ENCODE data around the gene FAM111B. TPM values are rescaled to one million over a fixed set of nuclear protein-coding genes. Genes with fewer than 3 reads are reported as not detected.

The FAM111B gene
- total RNA-seq, 1 experiment from 2014 or later = 50.1 TPM

DNA sequence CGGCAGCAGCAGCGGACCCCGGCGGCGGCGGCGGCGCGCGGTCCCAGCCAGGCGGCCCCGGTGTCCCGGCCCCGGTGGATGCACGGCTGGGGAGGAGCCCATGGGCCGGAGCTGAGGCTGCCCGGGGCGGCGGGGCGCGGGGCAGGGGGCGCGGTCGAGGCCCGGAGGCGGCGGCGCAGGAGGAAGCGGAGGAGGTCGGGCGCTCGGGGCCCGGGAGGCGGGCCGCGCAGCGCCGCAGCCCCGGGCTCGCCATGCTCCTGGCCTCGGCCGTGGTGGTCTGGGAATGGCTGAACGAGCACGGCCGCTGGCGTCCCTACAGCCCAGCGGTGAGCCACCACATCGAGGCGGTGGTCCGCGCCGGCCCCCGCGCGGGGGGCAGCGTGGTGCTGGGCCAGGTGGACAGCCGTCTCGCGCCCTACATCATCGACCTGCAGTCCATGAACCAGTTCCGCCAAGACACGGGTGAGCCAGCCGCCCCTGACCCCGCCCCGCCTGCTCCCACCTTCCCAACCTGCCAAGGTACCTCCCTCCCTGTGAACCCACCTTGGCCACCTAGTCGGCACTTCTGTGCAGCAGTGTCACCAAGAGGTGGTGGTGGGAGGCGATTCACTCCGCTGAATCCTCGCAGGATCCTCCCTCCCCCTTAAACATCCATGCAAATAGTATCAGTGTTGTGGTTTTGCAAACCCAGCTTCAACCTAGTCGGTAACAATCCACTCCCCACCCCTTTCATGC lies 65.5 kb downstream of the FAM111B start:
- no peak overlapping the region for H3K27ac ChIP-seq (ENCODE audit: low read depth, low read length, poor library complexity, severe bottlenecking)
- ChIA-PET POLR2A (ENCODE audit: low non-redundant PET) (interaction anchor here (0.7 kb wide), 1 partner anchor 308 kb away, joined by 3 read pairs; no protein-coding TSS in a partner anchor), CTCF (interaction anchor here (0.8 to 2.9 kb wide), 9 partner anchors 14 to 508 kb away, joined by 3 to 35 read pairs (median 8); partner anchors contain the start of gene OR5A2)
- BruUV-seq (replicated peaks) = no TSS peak
- H3K36me3 ChIP-seq (ENCODE audit: insufficient read depth, low read length, poor library complexity, severe bottlenecking) = no peaks in the 10 kb centered on the region
- H3K27me3 ChIP-seq (replicated peaks; ENCODE audit: insufficient read depth, low read depth, low read length, poor library complexity) = peaks cover 7% of the 10 kb centered on the region
- intact Hi-C loops (cut with micrococcal nuclease; ENCODE audit: unreplicated experiment) = loop anchor here (2.0 kb wide), 1 partner anchor 14 kb away; no protein-coding TSS in a partner anchor
- DNase-seq (ENCODE audit: low spot score) = no peak
- H3K4me1 ChIP-seq (ENCODE audit: insufficient read depth, low read length, poor library complexity, severe bottlenecking) = peaks cover 22% of the 10 kb centered on the region
- H3K9me3 ChIP-seq (ENCODE audit: low read depth, low read length, poor library complexity, severe bottlenecking) = no peaks in the 10 kb centered on the region
- no peak for TF ChIP-seq CTCF (conservative IDR thresholded peaks at IDR 0.05; ENCODE audit: low read depth, low read length)
- no peak for TF ChIP-seq EZH2 (IDR thresholded peaks at IDR 0.05; ENCODE audit: borderline replicate concordance, low read depth, low read length, poor library complexity, severe bottlenecking)
- peak overlapping the region; percentile 50 for H3K4me3 ChIP-seq (ENCODE audit: low read depth, low read length, poor library complexity, severe bottlenecking)

- no TSS peak for BruUV-seq (replicated peaks)
- Histone ChIP-seq H3K4me1 (ENCODE audit: insufficient read depth, low read length, poor library complexity, severe bottlenecking) (peaks cover 22% of the 10 kb centered on the region), H3K9me3 (ENCODE audit: low read depth, low read length, poor library complexity, severe bottlenecking) (no peaks in the 10 kb centered on the region), H3K36me3 (ENCODE audit: insufficient read depth, low read length, poor library complexity, severe bottlenecking) (no peaks in the 10 kb centered on the region), H3K27ac (ENCODE audit: low read depth, low read length, poor library complexity, severe bottlenecking) (no peak overlapping the region), H3K27me3 (replicated peaks; ENCODE audit: insufficient read depth, low read depth, low read length, poor library complexity) (peaks cover 7% of the 10 kb centered on the region), H3K4me3 (ENCODE audit: low read depth, low read length, poor library complexity, severe bottlenecking) (peak overlapping the region; percentile 50)
- DNase-seq (ENCODE audit: low spot score) = peak; percentile 37
- CTCF ChIA-PET = interaction anchor here (2.9 kb wide), 1 partner anchor 13 kb away, joined by 35 read pairs; no protein-coding TSS in a partner anchor
- POLR2A ChIA-PET (ENCODE audit: low non-redundant PET) = no interaction called here
- intact Hi-C loops (cut with micrococcal nuclease; ENCODE audit: unreplicated experiment) = loop anchor here (2.0 kb wide), 1 partner anchor 13 kb away; no protein-coding TSS in a partner anchor
- no peak for TF ChIP-seq CTCF (conservative IDR thresholded peaks at IDR 0.05; ENCODE audit: low read depth, low read length)
- no peak for TF ChIP-seq EZH2 (IDR thresholded peaks at IDR 0.05; ENCODE audit: borderline replicate concordance, low read depth, low read length, poor library complexity, severe bottlenecking)
Measured at GRCh38 chr11:59173080-59173963, 66.3 kb downstream of the FAM111B start.

DNA sequence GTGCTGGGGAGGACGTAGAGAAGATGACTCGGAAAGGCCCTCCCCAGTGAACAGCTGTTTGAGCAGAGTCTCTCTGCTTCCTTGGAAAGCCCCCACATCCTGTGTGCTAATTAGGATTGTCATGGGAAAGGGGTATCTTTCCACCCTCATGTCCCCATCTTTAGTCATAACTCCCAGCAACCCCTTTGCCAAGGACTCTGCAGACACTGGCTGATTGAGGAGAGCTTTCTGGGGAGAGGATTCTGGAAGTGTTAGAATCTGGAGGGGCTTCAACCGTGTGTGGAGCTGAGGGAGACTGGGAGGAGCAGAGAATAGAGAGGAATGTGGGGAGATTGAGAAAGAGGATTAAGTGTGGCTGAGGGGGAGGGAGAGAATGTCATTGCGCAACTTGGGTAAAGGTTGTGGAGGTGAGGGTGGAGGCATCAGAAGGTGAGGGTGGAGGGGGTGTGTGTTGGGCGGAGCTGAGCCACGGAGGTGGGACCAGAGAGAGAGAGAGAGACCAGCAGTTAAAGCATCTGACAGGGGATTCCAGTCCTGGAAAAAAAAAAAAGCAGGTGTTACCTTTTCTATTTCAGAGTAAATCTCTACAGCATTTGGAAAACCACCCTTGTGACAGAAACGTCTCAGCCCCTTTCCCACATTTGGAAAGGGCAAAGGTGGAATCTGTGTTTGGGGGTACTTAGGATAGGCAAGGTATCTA lies 67.1 kb downstream of the FAM111B start:
- Histone ChIP-seq H3K27ac (ENCODE audit: low read depth, low read length, poor library complexity, severe bottlenecking) (no peak overlapping the region), H3K9me3 (ENCODE audit: low read depth, low read length, poor library complexity, severe bottlenecking) (no peaks in the 10 kb centered on the region), H3K4me1 (ENCODE audit: insufficient read depth, low read length, poor library complexity, severe bottlenecking) (peaks cover 22% of the 10 kb centered on the region), H3K36me3 (ENCODE audit: insufficient read depth, low read length, poor library complexity, severe bottlenecking) (no peaks in the 10 kb centered on the region), H3K4me3 (ENCODE audit: low read depth, low read length, poor library complexity, severe bottlenecking) (peak overlapping the region; percentile 50), H3K27me3 (replicated peaks; ENCODE audit: insufficient read depth, low read depth, low read length, poor library complexity) (peaks cover 7% of the 10 kb centered on the region)
- POLR2A ChIA-PET (ENCODE audit: low non-redundant PET) = no interaction called here
- CTCF ChIA-PET = no interaction called here
- no TSS peak for BruUV-seq (replicated peaks)
- TF ChIP-seq EZH2 (IDR thresholded peaks at IDR 0.05; ENCODE audit: borderline replicate concordance, low read depth, low read length, poor library complexity, severe bottlenecking) (no peak), CTCF (conservative IDR thresholded peaks at IDR 0.05; ENCODE audit: low read depth, low read length) (no peak)
- peak; percentile 25 for DNase-seq (ENCODE audit: low spot score)
- intact Hi-C loops (cut with micrococcal nuclease; ENCODE audit: unreplicated experiment) = loop anchor here (2.0 kb wide), 1 partner anchor 13 kb away; no protein-coding TSS in a partner anchor

Measured in A673 (cell line).